ENCODE data around the gene RAB15.

The RAB15 gene

GRCh38 chr14:64990296-64990695, 18.2 kb upstream of the RAB15 start:
- peaks cover 23% of the 10 kb centered on the region for H3K4me1 ChIP-seq (ENCODE audit: control insufficient read depth, insufficient read depth, low read length, unreplicated experiment)
- no peaks in the 10 kb centered on the region for H3K27me3 ChIP-seq (ENCODE audit: insufficient read depth, low read length)
- no peak overlapping the region for H3K27ac ChIP-seq (ENCODE audit: low read depth, low read length)
- no peak overlapping the region for H2AFZ ChIP-seq (ENCODE audit: low read length, unreplicated experiment)
- no peaks in the 10 kb centered on the region for H3K36me3 ChIP-seq (ENCODE audit: insufficient read depth, low read length)
- no peak overlapping the region for H3K4me3 ChIP-seq (ENCODE audit: low read depth, low read length)
- H3K79me2 ChIP-seq (ENCODE audit: control insufficient read depth, insufficient read depth, low read length, unreplicated experiment): peaks cover 19% of the 10 kb centered on the region

- Histone ChIP-seq H3K79me2 (ENCODE audit: control insufficient read depth, insufficient read depth, low read length, unreplicated experiment) (peaks cover 19% of the 10 kb centered on the region), H3K27ac (ENCODE audit: low read depth, low read length) (peak overlapping the region; percentile 71), H3K4me3 (ENCODE audit: low read depth, low read length) (peak overlapping the region; percentile 92), H3K36me3 (ENCODE audit: insufficient read depth, low read length) (no peaks in the 10 kb centered on the region), H3K4me1 (ENCODE audit: control insufficient read depth, insufficient read depth, low read length, unreplicated experiment) (peaks cover 17% of the 10 kb centered on the region), H2AFZ (ENCODE audit: low read length, unreplicated experiment) (peak overlapping the region; percentile 82), H3K27me3 (ENCODE audit: insufficient read depth, low read length) (no peaks in the 10 kb centered on the region)
Observed at GRCh38 chr14:64987438-64987767, 15.3 kb upstream of the RAB15 start.

DNA sequence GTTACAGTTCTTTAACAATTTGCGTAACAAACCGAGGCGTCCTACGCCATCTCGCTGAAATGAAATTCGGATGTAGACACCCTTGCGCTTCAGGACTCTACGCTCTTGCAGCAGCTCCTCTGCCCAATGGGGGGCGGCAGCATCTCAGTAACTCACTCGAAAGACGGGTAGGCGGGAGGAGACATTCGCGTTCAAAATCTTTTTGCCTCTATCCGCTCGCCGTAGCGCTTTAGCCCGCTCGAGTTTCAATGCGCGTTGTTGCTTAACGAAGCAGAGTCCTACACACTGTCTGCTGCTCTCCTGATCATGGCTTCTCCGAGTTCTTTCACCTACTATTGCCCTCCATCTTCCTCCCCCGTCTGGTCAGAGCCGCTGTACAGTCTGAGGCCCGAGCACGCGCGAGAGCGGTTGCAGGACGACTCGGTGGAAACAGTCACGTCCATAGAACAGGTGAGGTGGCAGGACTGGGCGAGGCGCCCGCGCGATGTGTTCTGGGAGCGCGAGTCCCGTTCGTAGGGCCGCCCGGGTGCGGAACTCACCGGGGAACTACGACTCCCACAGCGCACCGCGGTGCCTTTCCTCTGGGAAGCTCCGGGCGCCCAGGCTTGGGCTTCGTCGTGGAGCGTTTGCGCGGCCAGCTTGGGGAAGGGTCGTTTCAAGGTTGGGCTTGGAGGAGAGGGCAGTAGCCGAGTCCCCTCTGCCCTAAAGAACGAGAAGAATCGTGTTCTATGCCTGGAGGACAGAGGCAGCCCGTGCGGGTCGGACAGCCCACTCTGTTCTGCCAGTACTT, 14.7 kb upstream of the RAB15 start, which contains the start of gene FNTB:
Gene FNTB, plus strand, starts transcription at position 248 of the 790 bp plus-strand sequence. Its CDS starts 59 bp downstream, at position 307.
- Histone ChIP-seq H3K36me3 (ENCODE audit: insufficient read depth, low read length) (no peaks in the 10 kb centered on the region), H2AFZ (ENCODE audit: low read length, unreplicated experiment) (peak within 1 kb of the TSS; percentile 99), H3K27ac (ENCODE audit: low read depth, low read length) (peak within 1 kb of the TSS; percentile 71), H3K4me3 (ENCODE audit: low read depth, low read length) (peak within 1 kb of the TSS; percentile 92), H3K79me2 (ENCODE audit: control insufficient read depth, insufficient read depth, low read length, unreplicated experiment) (peaks cover 19% of the 10 kb centered on the region), H3K27me3 (ENCODE audit: insufficient read depth, low read length) (no peaks in the 10 kb centered on the region), H3K4me1 (ENCODE audit: control insufficient read depth, insufficient read depth, low read length, unreplicated experiment) (peaks cover 17% of the 10 kb centered on the region)

DNA sequence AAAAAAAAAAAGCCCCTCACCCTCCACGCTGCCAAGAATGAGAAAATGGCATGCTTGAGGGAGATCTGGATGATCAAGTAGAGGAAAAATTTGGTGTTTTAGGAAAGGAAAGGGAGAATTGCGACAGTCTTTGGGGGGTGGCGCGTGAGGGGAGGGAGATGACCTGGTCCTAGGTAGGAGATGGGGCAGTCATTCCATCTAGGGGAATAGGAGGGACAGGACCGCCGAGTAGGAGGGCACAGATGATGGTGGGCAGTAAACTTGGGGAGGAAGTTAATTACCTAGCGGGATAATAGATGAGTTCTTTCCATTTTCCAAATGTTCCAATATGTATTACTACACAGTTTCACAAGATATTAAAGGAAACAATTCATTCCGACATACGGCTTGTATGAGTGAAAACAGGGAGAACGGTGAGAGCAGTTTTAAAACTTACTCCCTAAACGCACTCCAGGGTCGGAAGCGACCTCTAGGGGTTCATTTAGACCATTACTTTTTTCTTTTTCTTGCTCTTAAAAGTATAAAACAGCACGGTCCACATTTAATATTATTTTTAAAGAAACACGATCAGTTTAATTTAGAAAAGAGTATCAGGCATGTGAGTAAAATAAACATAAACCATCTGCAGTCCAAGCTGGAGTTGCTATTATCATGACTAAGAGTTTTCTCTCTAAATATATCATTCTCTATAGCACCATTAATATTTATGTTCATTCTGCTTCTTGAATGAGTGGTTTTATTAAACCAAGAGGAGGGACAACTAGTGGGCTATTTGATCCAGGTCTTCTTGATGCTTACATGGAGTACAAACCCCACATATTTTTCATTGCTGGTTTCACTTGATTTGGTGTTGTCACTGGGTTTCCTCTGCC, 11.5 kb upstream of the RAB15 start:
- Histone ChIP-seq H3K36me3 (ENCODE audit: insufficient read depth, low read length) (no peaks in the 10 kb centered on the region), H3K4me1 (ENCODE audit: control insufficient read depth, insufficient read depth, low read length, unreplicated experiment) (peaks cover 15% of the 10 kb centered on the region), H3K27ac (ENCODE audit: low read depth, low read length) (no peak overlapping the region), H2AFZ (ENCODE audit: low read length, unreplicated experiment) (peak overlapping the region; percentile 94), H3K4me3 (ENCODE audit: low read depth, low read length) (peak overlapping the region; percentile 73), H3K27me3 (ENCODE audit: insufficient read depth, low read length) (no peaks in the 10 kb centered on the region), H3K79me2 (ENCODE audit: control insufficient read depth, insufficient read depth, low read length, unreplicated experiment) (peaks cover 11% of the 10 kb centered on the region)

- H3K4me3 ChIP-seq (ENCODE audit: low read depth, low read length): no peak overlapping the region
- no peaks in the 10 kb centered on the region for H3K36me3 ChIP-seq (ENCODE audit: insufficient read depth, low read length)
- H3K79me2 ChIP-seq (ENCODE audit: control insufficient read depth, insufficient read depth, low read length, unreplicated experiment): no peaks in the 10 kb centered on the region
- no peak overlapping the region for H2AFZ ChIP-seq (ENCODE audit: low read length, unreplicated experiment)
- no peak overlapping the region for H3K27ac ChIP-seq (ENCODE audit: low read depth, low read length)
- peaks cover 3% of the 10 kb centered on the region for H3K4me1 ChIP-seq (ENCODE audit: control insufficient read depth, insufficient read depth, low read length, unreplicated experiment)
- H3K27me3 ChIP-seq (ENCODE audit: insufficient read depth, low read length): peaks cover 9% of the 10 kb centered on the region; the same call in 1 of the 2 replicates
Observed at GRCh38 chr14:64979336-64980074, 7.4 kb upstream of the RAB15 start.

GRCh38 chr14:64974563-64974962, 2.4 kb upstream of the RAB15 start:
- H2AFZ ChIP-seq (ENCODE audit: low read length, unreplicated experiment): no peak overlapping the region
- peaks cover 9% of the 10 kb centered on the region; the same call in 1 of the 2 replicates for H3K27me3 ChIP-seq (ENCODE audit: insufficient read depth, low read length)
- no peak overlapping the region for H3K27ac ChIP-seq (ENCODE audit: low read depth, low read length)
- H3K36me3 ChIP-seq (ENCODE audit: insufficient read depth, low read length): no peaks in the 10 kb centered on the region
- no peaks in the 10 kb centered on the region for H3K79me2 ChIP-seq (ENCODE audit: control insufficient read depth, insufficient read depth, low read length, unreplicated experiment)
- no peak overlapping the region for H3K4me3 ChIP-seq (ENCODE audit: low read depth, low read length)
- no peaks in the 10 kb centered on the region for H3K4me1 ChIP-seq (ENCODE audit: control insufficient read depth, insufficient read depth, low read length, unreplicated experiment)

DNA sequence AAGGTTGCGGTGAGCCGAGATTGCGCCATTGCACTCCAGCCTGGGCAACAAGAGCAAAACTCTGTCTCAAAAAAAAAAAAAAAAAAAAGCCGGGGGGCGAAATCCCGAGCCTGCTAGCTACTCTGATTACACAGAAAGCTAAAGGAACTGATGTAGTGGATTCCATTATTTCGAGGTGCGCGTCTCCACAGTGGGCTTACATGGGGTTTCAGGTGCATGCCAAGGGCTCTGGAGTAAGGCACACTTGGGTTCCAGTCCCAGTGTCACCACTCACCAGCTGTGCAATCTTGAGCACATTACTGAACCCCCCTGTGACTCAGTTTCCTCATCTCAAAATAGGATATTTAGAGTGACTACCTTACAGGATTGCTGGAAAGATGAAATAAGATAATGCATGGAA, 1.7 kb upstream of the RAB15 start:
- Histone ChIP-seq H3K4me3 (ENCODE audit: low read depth, low read length) (no peak overlapping the region), H3K27me3 (ENCODE audit: insufficient read depth, low read length) (peaks cover 9% of the 10 kb centered on the region; the same call in 1 of the 2 replicates), H3K4me1 (ENCODE audit: control insufficient read depth, insufficient read depth, low read length, unreplicated experiment) (no peaks in the 10 kb centered on the region), H3K79me2 (ENCODE audit: control insufficient read depth, insufficient read depth, low read length, unreplicated experiment) (no peaks in the 10 kb centered on the region), H2AFZ (ENCODE audit: low read length, unreplicated experiment) (no peak overlapping the region), H3K27ac (ENCODE audit: low read depth, low read length) (no peak overlapping the region), H3K36me3 (ENCODE audit: insufficient read depth, low read length) (no peaks in the 10 kb centered on the region)

- H3K27me3 ChIP-seq (ENCODE audit: insufficient read depth, low read length): peaks cover 5% of the 10 kb centered on the region; the same call in 1 of the 2 replicates
- H2AFZ ChIP-seq (ENCODE audit: low read length, unreplicated experiment): no peak overlapping the region
- peak overlapping the region; percentile 83 for H3K4me3 ChIP-seq (ENCODE audit: low read depth, low read length)
- no peaks in the 10 kb centered on the region for H3K4me1 ChIP-seq (ENCODE audit: control insufficient read depth, insufficient read depth, low read length, unreplicated experiment)
- H3K27ac ChIP-seq (ENCODE audit: low read depth, low read length): no peak overlapping the region
- no peaks in the 10 kb centered on the region for H3K36me3 ChIP-seq (ENCODE audit: insufficient read depth, low read length)
- no peaks in the 10 kb centered on the region for H3K79me2 ChIP-seq (ENCODE audit: control insufficient read depth, insufficient read depth, low read length, unreplicated experiment)
Observed at GRCh38 chr14:64973026-64973442, 898 bp upstream of the RAB15 start.

DNA sequence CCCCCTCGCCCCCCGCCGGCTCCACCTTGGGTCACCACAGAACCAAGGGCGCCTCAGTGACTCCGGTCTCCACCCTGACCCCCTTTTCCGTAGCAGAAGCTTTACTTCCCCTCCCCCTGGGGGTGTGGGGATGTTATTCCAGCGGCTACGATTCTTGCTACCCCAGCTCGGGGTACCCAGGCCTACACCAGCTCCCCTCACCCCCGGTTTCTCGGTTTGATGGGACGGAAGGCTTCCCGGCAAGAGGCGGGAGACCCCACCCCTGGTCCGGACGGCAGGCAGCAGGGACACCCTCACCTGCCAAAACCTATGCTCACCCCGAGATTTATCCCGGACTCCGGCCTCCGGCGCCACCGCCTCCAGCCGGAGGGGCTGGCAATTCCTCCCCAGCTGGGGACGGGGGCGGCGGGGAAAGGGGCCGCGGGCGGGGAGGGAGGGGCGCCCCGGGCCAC, 619 bp downstream of the RAB15 start:
- Histone ChIP-seq H3K27me3 (ENCODE audit: insufficient read depth, low read length) (no peaks in the 10 kb centered on the region), H2AFZ (ENCODE audit: low read length, unreplicated experiment) (peak overlapping the region; percentile 52), H3K4me3 (ENCODE audit: low read depth, low read length) (peak overlapping the region; percentile 82), H3K4me1 (ENCODE audit: control insufficient read depth, insufficient read depth, low read length, unreplicated experiment) (no peaks in the 10 kb centered on the region), H3K79me2 (ENCODE audit: control insufficient read depth, insufficient read depth, low read length, unreplicated experiment) (no peaks in the 10 kb centered on the region), H3K27ac (ENCODE audit: low read depth, low read length) (no peak overlapping the region), H3K36me3 (ENCODE audit: insufficient read depth, low read length) (no peaks in the 10 kb centered on the region)

- H3K4me1 ChIP-seq (ENCODE audit: control insufficient read depth, insufficient read depth, low read length, unreplicated experiment): no peaks in the 10 kb centered on the region
- H3K27me3 ChIP-seq (ENCODE audit: insufficient read depth, low read length): no peaks in the 10 kb centered on the region
- H3K36me3 ChIP-seq (ENCODE audit: insufficient read depth, low read length): no peaks in the 10 kb centered on the region
- H3K79me2 ChIP-seq (ENCODE audit: control insufficient read depth, insufficient read depth, low read length, unreplicated experiment): no peaks in the 10 kb centered on the region
- no peak overlapping the region for H3K27ac ChIP-seq (ENCODE audit: low read depth, low read length)
- H3K4me3 ChIP-seq (ENCODE audit: low read depth, low read length): peak overlapping the region; percentile 82
- no peak overlapping the region for H2AFZ ChIP-seq (ENCODE audit: low read length, unreplicated experiment)
Observed at GRCh38 chr14:64970776-64971477, 1.2 kb downstream of the RAB15 start.
